ENCODE measurements around the gene COG5.

DNA sequence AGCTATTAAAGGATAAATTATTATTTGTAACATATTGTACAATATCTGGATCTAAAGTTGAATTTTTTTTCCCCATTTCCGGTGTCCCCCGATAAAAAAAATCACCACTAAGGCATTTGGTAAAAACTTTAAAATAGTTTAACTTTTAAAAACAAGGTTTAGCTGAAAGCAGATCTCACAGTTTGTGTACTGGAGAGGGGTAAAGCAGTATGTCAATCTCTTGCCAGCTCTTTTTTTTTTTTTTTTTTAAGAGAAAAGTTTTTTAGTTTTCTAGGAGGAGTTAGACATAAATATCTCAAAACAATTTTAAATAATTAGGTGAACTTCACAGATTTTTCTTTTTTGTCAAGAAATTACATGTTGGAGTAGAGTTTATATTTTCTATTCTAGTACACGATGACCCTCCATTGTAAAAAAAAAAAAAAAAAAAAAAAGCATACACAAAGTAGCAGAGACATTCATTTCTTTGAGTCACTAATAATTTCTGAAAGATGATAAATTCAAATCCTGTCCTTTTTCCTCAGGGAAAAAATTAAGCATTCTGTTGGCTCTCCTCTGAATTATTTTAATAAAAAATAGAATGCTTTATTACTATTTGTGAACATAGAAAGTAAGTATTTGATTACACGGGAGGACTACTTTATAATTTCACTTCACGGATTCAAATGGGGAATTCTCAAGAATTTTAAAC, 396.8 kb downstream of the COG5 start:
- no peak for TF ChIP-seq CTCF (IDR thresholded peaks at IDR 0.05 in 8 of 11, conservative IDR thresholded peaks at IDR 0.05 in 3 of 11)
- TF ChIP-seq POLR2A (IDR thresholded peaks at IDR 0.05): no peak
